Liver (tissue), 9 donors: ENCODE results near the gene MBP. TPM values are rescaled to one million over a fixed set of nuclear protein-coding genes. Genes with fewer than 3 reads are reported as not detected.

Experiments
- DNase-seq: peaks from one replicate; pipeline ENCODE4 v3.0.0-alpha.2; 2017; ENCODE audit warnings: low spot score
- H3K27ac ChIP-seq, 2 donors: one replicate each; pipeline ENCODE4 v1.7.0; 2013; ENCODE audit warnings: inconsistent platforms in 2 of 2, low read length in 2 of 2, control low read depth in 1 of 2, low read depth in 1 of 2, mild to moderate bottlenecking in 1 of 2
- H3K27me3 ChIP-seq, 4 donors: one replicate each; pipeline versions ENCODE4 v1.6.1 to v1.7.0; 2013; ENCODE audit warnings: low read length in 3 of 4, inconsistent platforms in 1 of 4, mild to moderate bottlenecking in 1 of 4, moderate library complexity in 1 of 4; ENCODE audit not compliant: control insufficient read depth in 4 of 4, insufficient read depth in 4 of 4
- H3K36me3 ChIP-seq, 4 donors: one replicate each; pipeline versions ENCODE4 v1.6.1 to v1.7.0; 2013; ENCODE audit warnings: low read length in 3 of 4, mild to moderate bottlenecking in 3 of 4, low read depth in 1 of 4, moderate library complexity in 1 of 4; ENCODE audit not compliant: control insufficient read depth in 4 of 4, insufficient read depth in 3 of 4
- H3K4me1 ChIP-seq, 4 donors: one replicate each; pipeline versions ENCODE4 v1.6.1 to v1.7.0; 2013; ENCODE audit warnings: low read length in 3 of 4, mild to moderate bottlenecking in 3 of 4, moderate library complexity in 1 of 4; ENCODE audit not compliant: control insufficient read depth in 4 of 4, insufficient read depth in 4 of 4
- H3K4me3 ChIP-seq, 3 donors: one replicate each; pipeline versions ENCODE4 v1.6.1 to v1.7.0; 2013; ENCODE audit warnings: low read length in 3 of 3, control low read depth in 1 of 3, low read depth in 1 of 3, mild to moderate bottlenecking in 1 of 3
- H3K9ac ChIP-seq, 2 donors: one replicate each; pipeline ENCODE4 v1.7.0; 2013; ENCODE audit warnings: low read length in 2 of 2, mild to moderate bottlenecking in 2 of 2, moderate library complexity in 2 of 2, control low read depth in 1 of 2, low read depth in 1 of 2
- H3K9me3 ChIP-seq, 4 donors: one replicate each; pipeline versions ENCODE4 v1.6.1 to v1.7.0; 2013; ENCODE audit warnings: low read length in 3 of 4; ENCODE audit not compliant: control insufficient read depth in 4 of 4
- FOXA1 ChIP-seq: IDR thresholded peaks from 2 replicates; pipeline ENCODE4 v1.6.1; 2016; ENCODE audit warnings: antibody characterized with exemption
- FOXA2 ChIP-seq: IDR thresholded peaks from 2 replicates; pipeline ENCODE4 v1.6.1; 2016; ENCODE audit warnings: antibody characterized with exemption
- GABPA ChIP-seq, 2 donors: IDR thresholded peaks in 1 of 2; conservative IDR thresholded peaks in 1 of 2; 2 replicates each; pipeline ENCODE4 v1.6.1; 2016; ENCODE audit warnings: antibody characterized with exemption in 2 of 2, mild to moderate bottlenecking in 1 of 2, moderate library complexity in 1 of 2
- HNF4A ChIP-seq, 2 donors: conservative IDR thresholded peaks; 2 replicates each; pipeline ENCODE4 v1.6.1; 2016; ENCODE audit warnings: antibody characterized with exemption in 2 of 2, mild to moderate bottlenecking in 2 of 2
- JUND ChIP-seq, 2 donors: IDR thresholded peaks; 2 replicates each; pipeline ENCODE4 v1.6.1; 2016; ENCODE audit warnings: antibody characterized with exemption in 2 of 2
- NR2F2 ChIP-seq: IDR thresholded peaks from 2 replicates; pipeline ENCODE4 v1.6.1; 2016; ENCODE audit warnings: antibody characterized with exemption
- RAD21 ChIP-seq, 2 donors: IDR thresholded peaks; 2 replicates each; pipeline ENCODE4 v1.6.1; 2016; ENCODE audit warnings: antibody characterized with exemption in 2 of 2, mild to moderate bottlenecking in 2 of 2
- RXRA ChIP-seq, 2 donors: IDR thresholded peaks; 2 replicates each; pipeline ENCODE4 v1.6.1; 2017 to 2018; ENCODE audit warnings: antibody characterized with exemption in 2 of 2, mild to moderate bottlenecking in 1 of 2
- SP1 ChIP-seq: IDR thresholded peaks from 2 replicates; pipeline ENCODE4 v1.6.1; 2018; ENCODE audit warnings: antibody characterized with exemption, mild to moderate bottlenecking
- YY1 ChIP-seq: IDR thresholded peaks from 2 replicates; pipeline ENCODE4 v1.6.1; 2016; ENCODE audit warnings: antibody characterized with exemption, mild to moderate bottlenecking
- WGBS: extraction: QIAGEN DNeasy Blood & Tissue Kit; methylation state at CpG from one replicate; pipeline ENCODE4 v1.1.7; 2013; 5-methylcytosine and 5-hydroxymethylcytosine counted together
- polyA plus RNA-seq, 2 donors: library from polyadenylated mRNA; stranded (reverse) in 1 of 2; unstranded in 1 of 2; fragments of 200-250 nt in 1 of 2; fragments of >200 nt in 1 of 2; fragmentation: Nextera tagmentation in 1 of 2; extraction: Ambion mirVana in 1 of 2; gene quantifications; one replicate each; pipeline versions ENCODE4 v1.2.1 to v1.2.3, GENCODE V29; 2013 to 2015
- total RNA-seq, 2 donors: library from RNA; depleted of rRNA; stranded (reverse); fragments of >200 nt; gene quantifications; one replicate each; pipeline ENCODE4 v1.2.3, GENCODE V29; 2014
- TF ChIP-seq, protein P1 (sequence below): fragments of 150-350 bp; IDR thresholded peaks from 2 replicates; pipeline ENCODE4 v1.5.1; 2017; ENCODE audit warnings: improper control_type of control experiment, low read depth, low read length; ENCODE audit not compliant: missing input control
- TF ChIP-seq, protein P2 (sequence below): IDR thresholded peaks from 2 replicates; pipeline ENCODE4 v1.6.1; 2016; ENCODE audit warnings: antibody characterized with exemption
- donor health status: healthy.
- donor health status: healthy.
- donor health status: healthy.
- donor health status: healthy.
- donor health status: healthy.

Gene MBP
- total and polyA plus RNA-seq, 4 donors = 9.7 to 23.3 (median 17.7) TPM

DNA sequence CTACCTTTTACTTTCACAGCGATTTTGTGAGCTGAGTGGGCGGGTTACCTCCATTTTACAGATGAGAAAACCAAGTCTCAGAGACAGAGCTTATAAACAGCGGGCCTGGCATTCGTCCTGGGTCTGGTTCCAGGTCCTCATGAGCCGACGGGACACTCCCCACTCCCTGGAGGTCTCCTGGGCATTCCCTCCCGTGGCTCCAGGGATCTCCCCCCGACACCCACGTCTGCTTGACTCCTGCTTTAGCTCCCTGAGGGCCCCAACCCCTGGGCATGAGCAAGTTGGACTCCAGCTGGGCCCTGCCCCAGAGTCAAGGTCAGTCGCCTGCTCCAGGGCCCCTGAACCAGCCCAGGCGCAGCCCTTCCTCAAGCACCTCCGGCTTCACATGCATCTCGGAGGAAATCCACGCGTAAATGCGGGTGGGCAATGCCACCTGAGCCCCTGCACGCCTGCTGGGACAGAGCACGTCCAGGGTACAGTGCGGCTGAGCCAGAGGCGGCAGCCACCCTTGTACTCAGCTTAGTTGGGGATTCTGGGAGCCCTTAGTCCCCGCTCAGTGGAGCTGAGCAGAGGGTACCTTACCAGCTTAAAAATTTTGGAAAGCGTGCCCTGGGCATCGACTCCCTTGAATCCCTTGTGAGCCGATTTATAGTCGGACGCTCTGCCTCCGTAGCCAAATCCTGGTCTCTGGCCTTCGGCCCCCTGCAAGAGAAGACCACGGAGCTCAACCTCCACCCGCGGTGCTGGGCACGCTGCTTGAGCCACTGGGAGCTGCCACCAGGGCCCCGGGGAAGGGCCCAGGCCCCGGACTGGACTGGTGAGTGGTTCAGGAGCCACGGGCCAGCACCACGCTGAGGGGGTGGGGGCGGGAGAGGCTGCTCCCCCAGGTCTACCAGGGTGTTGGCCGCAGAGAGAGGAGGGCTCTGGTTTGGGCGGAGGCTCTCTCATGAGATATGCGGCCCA is 148.1 kb downstream of the MBP start:
- TF ChIP-seq FOXA1 = no peak
- TF ChIP-seq FOXA2 = no peak
- TF ChIP-seq NR2F2 = no peak
- H3K27me3 ChIP-seq = no peaks in the 10 kb centered on the region
- 96% methylated on average over 40 of the region's 40 CpGs for WGBS
- H3K36me3 ChIP-seq = no peaks in the 10 kb centered on the region
- H3K4me3 ChIP-seq = no peak overlapping the region
- H3K9me3 ChIP-seq = no peaks in the 10 kb centered on the region
- H3K4me1 ChIP-seq = peaks cover 3 to 27% (median 22%) of the 10 kb centered on the region in 4 donors
- no peak overlapping the region for H3K27ac ChIP-seq
- H3K9ac ChIP-seq = no peak overlapping the region
- DNase-seq = peak; percentile 32

DNA sequence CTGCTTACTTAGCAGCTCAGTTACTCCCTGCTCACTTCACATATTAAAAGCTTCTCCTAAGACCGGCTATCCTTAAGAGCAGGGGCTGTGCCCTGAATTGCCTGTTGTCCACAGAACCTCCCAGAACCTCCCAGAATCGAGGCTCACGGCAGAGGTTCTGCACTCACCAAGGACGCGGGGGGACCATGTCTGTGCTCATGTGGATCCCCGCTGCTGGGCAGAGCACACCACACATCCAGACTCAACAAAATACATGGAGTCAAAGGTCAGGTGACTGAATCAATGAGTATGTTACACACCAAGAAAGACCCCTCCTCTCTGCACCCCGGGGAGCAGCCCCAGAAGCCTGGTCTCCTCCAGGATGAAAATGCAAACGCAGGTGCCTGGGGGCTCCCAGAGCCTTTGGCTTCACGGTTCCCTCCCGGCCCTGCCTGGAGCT is 149.0 kb downstream of the MBP start:
- no peak overlapping the region for H3K9ac ChIP-seq
- no peaks in the 10 kb centered on the region for H3K9me3 ChIP-seq
- peaks cover 3 to 27% (median 22%) of the 10 kb centered on the region in 4 donors for H3K4me1 ChIP-seq
- whole genome bisulfite sequencing = 47% methylated on average over 10 of the region's 10 CpGs
- no peak overlapping the region for H3K4me3 ChIP-seq
- no peak overlapping the region for H3K27ac ChIP-seq
- H3K36me3 ChIP-seq = no peaks in the 10 kb centered on the region
- TF ChIP-seq FOXA2 (no peak), RXRA (IDR thresholded peaks at IDR 0.05) (no peak), SP1 (no peak), GABPA (IDR thresholded peaks at IDR 0.05 in 1 of 2, conservative IDR thresholded peaks at IDR 0.05 in 1 of 2) (no peak), JUND (IDR thresholded peaks at IDR 0.05) (no peak), FOXA1 (no peak)
- TF ChIP-seq, protein P1, sequence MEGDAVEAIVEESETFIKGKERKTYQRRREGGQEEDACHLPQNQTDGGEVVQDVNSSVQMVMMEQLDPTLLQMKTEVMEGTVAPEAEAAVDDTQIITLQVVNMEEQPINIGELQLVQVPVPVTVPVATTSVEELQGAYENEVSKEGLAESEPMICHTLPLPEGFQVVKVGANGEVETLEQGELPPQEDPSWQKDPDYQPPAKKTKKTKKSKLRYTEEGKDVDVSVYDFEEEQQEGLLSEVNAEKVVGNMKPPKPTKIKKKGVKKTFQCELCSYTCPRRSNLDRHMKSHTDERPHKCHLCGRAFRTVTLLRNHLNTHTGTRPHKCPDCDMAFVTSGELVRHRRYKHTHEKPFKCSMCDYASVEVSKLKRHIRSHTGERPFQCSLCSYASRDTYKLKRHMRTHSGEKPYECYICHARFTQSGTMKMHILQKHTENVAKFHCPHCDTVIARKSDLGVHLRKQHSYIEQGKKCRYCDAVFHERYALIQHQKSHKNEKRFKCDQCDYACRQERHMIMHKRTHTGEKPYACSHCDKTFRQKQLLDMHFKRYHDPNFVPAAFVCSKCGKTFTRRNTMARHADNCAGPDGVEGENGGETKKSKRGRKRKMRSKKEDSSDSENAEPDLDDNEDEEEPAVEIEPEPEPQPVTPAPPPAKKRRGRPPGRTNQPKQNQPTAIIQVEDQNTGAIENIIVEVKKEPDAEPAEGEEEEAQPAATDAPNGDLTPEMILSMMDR = no peak
- no peak for DNase-seq
- no peaks in the 10 kb centered on the region for H3K27me3 ChIP-seq

DNA sequence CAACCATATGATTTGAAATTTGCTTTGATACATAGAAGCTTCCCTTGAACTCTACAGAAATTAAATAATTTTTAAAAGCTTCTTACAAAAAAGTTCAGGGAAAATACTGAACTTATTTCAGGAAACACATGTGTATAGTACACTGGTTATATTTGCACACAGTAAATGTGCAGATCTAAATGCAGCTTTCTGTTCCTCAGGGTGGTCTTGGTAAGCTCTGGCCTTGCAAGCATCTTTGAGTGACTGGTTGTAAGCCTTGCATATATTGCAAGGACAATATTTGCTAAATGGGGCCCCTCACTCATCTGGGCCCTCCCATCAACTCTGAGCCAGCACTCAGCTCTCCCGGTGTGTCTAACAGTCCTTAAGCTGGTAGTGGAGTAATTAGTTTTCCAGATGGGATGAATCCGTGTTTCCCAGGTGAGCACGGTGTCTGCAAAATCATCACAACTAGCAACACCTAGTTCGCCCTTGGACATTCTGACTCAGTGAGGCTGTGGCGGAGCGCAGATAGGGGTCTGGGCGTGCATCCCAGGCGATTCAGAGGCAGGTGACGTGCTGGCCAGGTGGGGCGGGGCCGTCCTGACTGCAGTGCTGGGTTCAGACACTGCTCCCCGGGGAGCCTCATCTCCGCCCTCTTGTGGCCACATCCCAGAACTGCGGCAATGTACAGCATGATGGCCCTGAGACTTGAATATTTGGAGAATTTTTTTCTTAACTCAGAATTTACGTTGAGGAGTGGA is 149.6 kb downstream of the MBP start:
- TF ChIP-seq, protein P2, sequence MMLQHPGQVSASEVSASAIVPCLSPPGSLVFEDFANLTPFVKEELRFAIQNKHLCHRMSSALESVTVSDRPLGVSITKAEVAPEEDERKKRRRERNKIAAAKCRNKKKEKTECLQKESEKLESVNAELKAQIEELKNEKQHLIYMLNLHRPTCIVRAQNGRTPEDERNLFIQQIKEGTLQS = no peak
- peak; percentile 86 to 94 for TF ChIP-seq RAD21 (IDR thresholded peaks at IDR 0.05)
- TF ChIP-seq FOXA1 = no peak
- TF ChIP-seq, protein P1 = peak; percentile 96
- TF ChIP-seq JUND (IDR thresholded peaks at IDR 0.05) = no peak
- no peak for TF ChIP-seq SP1
- TF ChIP-seq RXRA (IDR thresholded peaks at IDR 0.05) = peak in 1 of 2 donors; percentile 30
- no peak for TF ChIP-seq YY1
- peak in 1 of 2 donors; percentile 10 for TF ChIP-seq HNF4A (conservative IDR thresholded peaks at IDR 0.05)
- Histone ChIP-seq H3K4me3 (no peak overlapping the region), H3K4me1 (peaks cover 3 to 27% (median 22%) of the 10 kb centered on the region in 4 donors), H3K27ac (no peak overlapping the region), H3K27me3 (no peaks in the 10 kb centered on the region), H3K9me3 (no peaks in the 10 kb centered on the region), H3K9ac (no peak overlapping the region), H3K36me3 (no peaks in the 10 kb centered on the region)
- DNase-seq = peak; percentile 88
- 9% methylated on average over 15 of the region's 15 CpGs for WGBS
